Heart right ventricle (tissue), 16 donors: Measurements from ENCODE around the gene MRM2. TPM values are rescaled to one million over a fixed set of nuclear protein-coding genes. Genes with fewer than 3 reads are reported as not detected.

Experiments used
- ATAC-seq, 8 donors: fragments of 200-7000 bp; cut with Tn5 transposase; one replicate each; pipeline ENCODE4 v1.9.1; 2020; ENCODE audit warnings: mild to moderate bottlenecking in 8 of 8, moderate library complexity in 8 of 8, moderate number of reproducible peaks in 1 of 8
- DNase-seq, 2 donors: peaks; one replicate each; pipeline ENCODE4 v3.0.0-alpha.2; 2020
- H3K27ac ChIP-seq, 10 donors: fragments of 200-600 bp; sonication (generic) in 2 of 10; one replicate each; pipeline versions ENCODE4 v1.5.0 to v1.8.0; 2020 to 2022; ENCODE audit warnings: mild to moderate bottlenecking in 3 of 10
- H3K27me3 ChIP-seq, 7 donors: fragments of 200-600 bp; one replicate each; pipeline ENCODE4 v1.8.0; 2021 to 2022; ENCODE audit warnings: mild to moderate bottlenecking in 2 of 7
- H3K36me3 ChIP-seq, 9 donors: fragments of 200-600 bp; sonication (generic) in 1 of 9; one replicate each; pipeline versions ENCODE4 v1.5.0 to v1.8.0; 2020 to 2022; ENCODE audit warnings: mild to moderate bottlenecking in 2 of 9
- H3K4me1 ChIP-seq, 9 donors: fragments of 200-600 bp; sonication (generic) in 1 of 9; one replicate each; pipeline versions ENCODE4 v1.5.0 to v1.8.0; 2020 to 2022; ENCODE audit warnings: mild to moderate bottlenecking in 4 of 9
- H3K4me3 ChIP-seq, 10 donors: fragments of 200-600 bp; sonication (generic) in 2 of 10; one replicate each; pipeline versions ENCODE4 v1.5.0 to v1.8.0; 2020 to 2022; ENCODE audit warnings: mild to moderate bottlenecking in 7 of 10, moderate library complexity in 2 of 10
- H3K9me3 ChIP-seq, 11 donors: fragments of 200-600 bp in 10 of 11; sonication (generic) in 2 of 11; one replicate each; pipeline versions ENCODE4 v1.5.0 to v1.8.0; 2013 to 2022; ENCODE audit warnings: mild to moderate bottlenecking in 2 of 11, control low read depth in 1 of 11, moderate library complexity in 1 of 11
- WGBS, 2 donors: extraction: QIAGEN DNeasy Blood & Tissue Kit; methylation state at CpG; one replicate each; pipeline ENCODE4 v1.1.7; 2013; ENCODE audit warnings: inconsistent platforms in 1 of 2; 5-methylcytosine and 5-hydroxymethylcytosine counted together
- intact Hi-C, 10 donors: fragments of 100-400 bp; cut with DNase I; formaldehyde crosslinking; loops; one replicate each; pipeline versions ENCODE4 v1.11.1 to v1.14.2; 2022
- polyA plus RNA-seq, 2 donors: library from polyadenylated mRNA; stranded (reverse); fragments of 200-250 nt; gene quantifications; one replicate each; pipeline ENCODE4 v1.2.3, GENCODE V29; 2013
- total RNA-seq, 10 donors: library from RNA; stranded (reverse); fragmentation: NEBNext Ultra II Directional in 3 of 10; extraction: Animal tissue kit (Norgen Biotek cat#: 25700) in 3 of 10; gene quantifications; one replicate each; pipeline versions ENCODE4 v1.2.1 to v1.2.4, GENCODE V29; 2021 to 2023
- TF ChIP-seq, protein P1 (sequence below), 9 donors: fragments of 200-600 bp; sonication (generic) in 2 of 9; IDR thresholded peaks; one replicate each; pipeline versions ENCODE4 v1.5.0 to v1.8.0; 2021 to 2022; ENCODE audit warnings: antibody characterized with exemption in 9 of 9, mild to moderate bottlenecking in 5 of 9, moderate library complexity in 1 of 9
- donor health status: Arrhythmogenic right ventricular cardiomyopathy.
- donor health status: ischemic (EF 13 %, LVEDD 7.1; RV severe dilation, severe dysfunction).
- donor health status: healthy with polysubstance abuse.
- donor health status: DM: no; HTN: yes; CAD: no.
- donor health status: DM: no; HTN: no; CAD: no.
- donor health status: ischemic (EF 25% LVEDD 6.9; RV normal size, moderate dysfunction).
- donor health status: ischemic (EF 25% LVEDD 5.7; RV mildly dilated, moderate dysfunction).
- donor health status: healthy.
- donor health status: DM: yes; HTN: yes; CAD: no.
- donor health status: Ischemic cardiomyopathy.
- donor health status: ischemic (EF 35%, LVEDD 5.7; RV mildly dilated, moderate dysfunction).
- donor health status: nonischemic (EF 11% LVEDD 7.7; RV severe dilation, severe dysfunction).
- donor health status: DM: yes; HTN: yes; CAD: no.
- donor health status: PGD.
- donor health status: ischemic (EF 29% LVEDD 5.4; RV normal size, mild dysfunction).
- donor health status: nonischemic (EF 23%, LVEDD 6.1; RV moderate dilation, normal function).

MRM2 gene
- total and polyA plus RNA-seq, 12 donors, result 14.2 to 25.0 (median 19.6) TPM

GRCh38 chr7:2244404-2244995 lies 2.5 kb upstream of the MRM2 start:
- Histone ChIP-seq H3K36me3 (peaks cover 0 to 6% (median 0%) of the 10 kb centered on the region in 9 donors), H3K4me1 (peaks cover 0 to 57% (median 32%) of the 10 kb centered on the region in 9 donors), H3K27me3 (no peaks in the 10 kb centered on the region), H3K4me3 (no peak overlapping the region), H3K9me3 (no peaks in the 10 kb centered on the region), H3K27ac (no peak overlapping the region)
- WGBS, 2 donors, result 89 to 92% methylated on average over 25 of the region's 25 CpGs
- intact Hi-C loops, result loop anchor here in 1 of 10 donors (10.0 kb wide), 1 partner anchor 70 kb away; the partner anchor contains the start of gene SNX8
- TF ChIP-seq, protein P1, sequence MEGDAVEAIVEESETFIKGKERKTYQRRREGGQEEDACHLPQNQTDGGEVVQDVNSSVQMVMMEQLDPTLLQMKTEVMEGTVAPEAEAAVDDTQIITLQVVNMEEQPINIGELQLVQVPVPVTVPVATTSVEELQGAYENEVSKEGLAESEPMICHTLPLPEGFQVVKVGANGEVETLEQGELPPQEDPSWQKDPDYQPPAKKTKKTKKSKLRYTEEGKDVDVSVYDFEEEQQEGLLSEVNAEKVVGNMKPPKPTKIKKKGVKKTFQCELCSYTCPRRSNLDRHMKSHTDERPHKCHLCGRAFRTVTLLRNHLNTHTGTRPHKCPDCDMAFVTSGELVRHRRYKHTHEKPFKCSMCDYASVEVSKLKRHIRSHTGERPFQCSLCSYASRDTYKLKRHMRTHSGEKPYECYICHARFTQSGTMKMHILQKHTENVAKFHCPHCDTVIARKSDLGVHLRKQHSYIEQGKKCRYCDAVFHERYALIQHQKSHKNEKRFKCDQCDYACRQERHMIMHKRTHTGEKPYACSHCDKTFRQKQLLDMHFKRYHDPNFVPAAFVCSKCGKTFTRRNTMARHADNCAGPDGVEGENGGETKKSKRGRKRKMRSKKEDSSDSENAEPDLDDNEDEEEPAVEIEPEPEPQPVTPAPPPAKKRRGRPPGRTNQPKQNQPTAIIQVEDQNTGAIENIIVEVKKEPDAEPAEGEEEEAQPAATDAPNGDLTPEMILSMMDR (IDR thresholded peaks at IDR 0.05), result no peak
- ATAC-seq (no peak), DNase-seq (no peak)

- H3K27ac ChIP-seq, result no peak overlapping the region
- intact Hi-C loops, result loop anchor here in 1 of 10 donors (10.0 kb wide), 1 partner anchor 71 kb away; the partner anchor contains the start of gene SNX8
- peaks cover 0 to 46% (median 21%) of the 10 kb centered on the region in 9 donors for H3K4me1 ChIP-seq
- DNase-seq (no peak), ATAC-seq (no peak)
- no peaks in the 10 kb centered on the region for H3K27me3 ChIP-seq
- no peaks in the 10 kb centered on the region for H3K9me3 ChIP-seq
- H3K36me3 ChIP-seq, result peaks cover 0 to 16% (median 2%) of the 10 kb centered on the region in 9 donors
- TF ChIP-seq, protein P1 (IDR thresholded peaks at IDR 0.05), result no peak
- no peak overlapping the region for H3K4me3 ChIP-seq
- 82 to 90% methylated on average over 12 of the region's 12 CpGs for whole genome bisulfite sequencing, 2 donors
Observed at GRCh38 chr7:2243458-2243857, 1.5 kb upstream of the MRM2 start.

DNA sequence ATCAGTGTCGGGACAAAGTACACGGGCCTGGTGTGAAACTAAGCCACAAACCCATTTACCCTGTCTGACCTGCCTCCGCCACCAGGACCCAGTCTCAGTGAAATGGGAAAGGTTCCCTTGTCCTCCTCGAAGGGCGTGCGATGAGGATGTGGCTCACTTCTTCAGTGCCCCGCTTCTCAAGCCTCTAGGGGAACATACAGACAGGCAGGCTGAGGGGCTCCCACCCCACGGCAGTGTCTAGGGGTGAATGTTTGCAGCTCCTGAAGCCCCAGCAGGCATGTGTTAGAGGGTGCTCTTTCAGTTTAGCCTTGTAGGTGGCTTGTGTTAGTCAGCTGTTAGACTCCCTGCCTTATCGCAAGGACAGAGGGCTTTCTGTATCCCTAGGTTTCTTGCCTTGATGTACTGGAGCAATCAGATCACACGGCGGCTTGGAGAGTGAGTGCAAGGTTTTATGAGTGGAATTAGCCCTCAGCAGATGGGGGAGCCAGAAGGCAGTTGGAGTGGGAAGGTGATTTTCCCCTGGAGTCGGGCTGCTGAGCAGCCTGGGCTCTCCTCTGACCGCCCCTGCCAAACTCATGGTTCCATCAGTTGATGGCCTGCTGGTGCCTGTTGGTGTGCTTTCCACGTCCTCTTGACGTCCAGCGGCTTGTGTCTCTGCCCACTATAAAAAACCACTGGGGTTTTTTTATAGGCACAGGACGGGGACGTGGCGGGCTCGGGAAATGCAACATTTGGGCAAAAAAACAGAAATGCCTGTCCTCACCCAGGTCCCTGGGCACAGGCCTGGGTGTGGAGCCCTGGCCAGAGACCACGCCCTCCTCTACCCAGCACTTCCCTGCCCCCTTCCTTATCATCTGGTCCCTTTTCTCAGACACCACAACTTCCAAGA lies 780 bp upstream of the MRM2 start:
- intact Hi-C loops, result loop anchor here in 1 of 10 donors (10.0 kb wide), 1 partner anchor 72 kb away; the partner anchor contains the start of gene SNX8
- ATAC-seq, result peak in 4 of 8 donors; percentile 8 to 25 (median 13)
- peaks cover 0 to 46% (median 20%) of the 10 kb centered on the region in 9 donors for H3K4me1 ChIP-seq
- no peaks in the 10 kb centered on the region for H3K9me3 ChIP-seq
- H3K4me3 ChIP-seq, result peak overlapping the region; percentile 86 to 99 (median 96)
- TF ChIP-seq, protein P1 (IDR thresholded peaks at IDR 0.05), result no peak
- H3K27me3 ChIP-seq, result no peaks in the 10 kb centered on the region
- peak overlapping the region in 8 of 10 donors; percentile 70 to 89 (median 77) for H3K27ac ChIP-seq
- DNase-seq, result no peak
- WGBS, 2 donors, result 16 to 19% methylated on average over 21 of the region's 21 CpGs
- peaks cover 0 to 23% (median 5%) of the 10 kb centered on the region in 9 donors for H3K36me3 ChIP-seq

- WGBS, 2 donors, result 95 to 96% methylated on average over 17 of the region's 17 CpGs
- peaks cover 0 to 58% (median 7%) of the 10 kb centered on the region in 9 donors for H3K36me3 ChIP-seq
- intact Hi-C loops, result no loop called here
Observed at GRCh38 chr7:2239242-2239641, 2.8 kb downstream of the MRM2 start.

More at GRCh38 chr7:2239242-2239641, 2.8 kb downstream of the MRM2 start:
- no peak overlapping the region for H3K4me3 ChIP-seq
- DNase-seq (no peak), ATAC-seq (no peak)
- no peaks in the 10 kb centered on the region for H3K9me3 ChIP-seq
- TF ChIP-seq, protein P1 (IDR thresholded peaks at IDR 0.05), result no peak
- no peak overlapping the region for H3K27ac ChIP-seq
- no peaks in the 10 kb centered on the region for H3K27me3 ChIP-seq
- H3K4me1 ChIP-seq, result peaks cover 0 to 40% (median 20%) of the 10 kb centered on the region in 9 donors
